Ecto neural progenitor cell (in vitro differentiated cells): Measurements from ENCODE around the gene SLC7A8.
"Not testable (repeated sequence)": the region's sequence is repeated elsewhere in the genome, so short reads cannot be mapped to it uniquely, and the experiment has no call there.

Experiments used
- DNase-seq: peaks from one replicate; pipeline ENCODE4 v3.0.0-alpha.2; 2018; ENCODE audit warnings: low spot score

Gene SLC7A8

DNA sequence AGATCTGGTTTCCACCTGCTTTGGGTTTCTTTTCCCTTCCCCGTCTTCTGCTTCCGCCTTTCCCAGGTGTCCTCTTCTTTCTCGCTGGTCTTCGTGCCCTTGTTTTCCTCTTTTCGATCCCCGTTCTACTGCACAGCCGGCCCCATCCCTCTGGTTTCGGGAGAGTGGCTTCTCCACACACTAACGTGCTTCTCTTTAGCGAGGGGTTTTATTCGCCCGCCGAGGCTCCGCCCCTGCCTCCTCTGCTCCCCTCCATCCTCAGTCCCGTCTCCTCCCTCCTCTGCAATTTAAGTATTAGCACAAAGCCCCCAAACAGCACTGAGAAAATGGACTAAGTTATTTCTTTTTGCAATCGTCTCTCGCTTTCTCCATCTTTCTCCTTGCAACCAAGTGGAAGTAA lies at the start of gene SLC7A8:
TSS of gene SLC7A8 (minus strand) at position 182 of the 400 bp plus-strand sequence. CDS start 746 bp downstream, outside the sequence.
- peak; percentile 74 for DNase-seq

GRCh38 chr14:23232241-23232808 lies 48.9 kb upstream of the SLC7A8 start:
- DNase-seq = not testable (repeated sequence)

- no peak for DNase-seq
Observed at GRCh38 chr14:23228812-23229211, 45.4 kb upstream of the SLC7A8 start.

DNA sequence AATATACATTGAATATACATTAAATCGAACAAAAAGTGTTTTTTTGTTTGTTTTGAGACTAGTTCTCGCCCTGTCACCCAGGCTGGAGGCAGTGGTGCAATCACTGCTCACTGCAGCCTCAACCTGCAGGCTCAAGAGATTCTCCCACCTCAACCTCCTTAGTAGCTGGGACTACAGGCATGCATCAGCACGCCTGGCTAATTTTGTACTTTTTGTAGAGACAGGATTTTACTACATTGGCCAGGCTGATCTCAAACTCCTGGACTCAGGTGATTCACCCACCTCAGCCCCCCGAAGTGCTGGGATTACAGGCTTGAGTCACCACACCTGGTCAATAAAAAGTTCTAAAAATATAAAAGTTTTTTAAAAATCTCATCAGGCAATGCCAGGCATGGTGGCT lies 44.1 kb upstream of the SLC7A8 start:
- DNase-seq = no peak

GRCh38 chr14:23224958-23225357 lies 41.5 kb upstream of the SLC7A8 start:
- DNase-seq = not testable (repeated sequence)

DNA sequence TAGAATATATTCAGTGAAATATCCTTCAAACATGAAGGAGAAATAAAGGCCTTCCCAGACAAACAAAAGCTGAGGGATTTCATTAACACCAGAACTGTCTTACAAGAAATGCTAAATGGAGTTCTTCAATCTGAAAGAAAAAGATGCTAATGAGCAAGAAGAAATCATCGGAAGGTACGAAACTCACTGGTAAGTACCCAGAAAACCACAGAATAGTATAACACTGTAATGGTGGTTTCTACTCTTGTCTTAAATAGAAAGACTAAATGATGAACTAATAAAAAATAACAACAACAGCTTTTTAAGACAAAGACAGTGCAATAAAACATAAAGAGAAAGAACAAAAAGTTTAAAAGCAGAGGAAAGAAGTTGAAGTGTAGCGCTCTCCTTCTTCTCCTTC lies 35.6 kb upstream of the SLC7A8 start:
- no peak for DNase-seq

- DNase-seq = no peak
Observed at GRCh38 chr14:23217032-23218020, 33.9 kb upstream of the SLC7A8 start.

GRCh38 chr14:23215421-23215820 lies 32.0 kb upstream of the SLC7A8 start:
- no peak for DNase-seq

DNA sequence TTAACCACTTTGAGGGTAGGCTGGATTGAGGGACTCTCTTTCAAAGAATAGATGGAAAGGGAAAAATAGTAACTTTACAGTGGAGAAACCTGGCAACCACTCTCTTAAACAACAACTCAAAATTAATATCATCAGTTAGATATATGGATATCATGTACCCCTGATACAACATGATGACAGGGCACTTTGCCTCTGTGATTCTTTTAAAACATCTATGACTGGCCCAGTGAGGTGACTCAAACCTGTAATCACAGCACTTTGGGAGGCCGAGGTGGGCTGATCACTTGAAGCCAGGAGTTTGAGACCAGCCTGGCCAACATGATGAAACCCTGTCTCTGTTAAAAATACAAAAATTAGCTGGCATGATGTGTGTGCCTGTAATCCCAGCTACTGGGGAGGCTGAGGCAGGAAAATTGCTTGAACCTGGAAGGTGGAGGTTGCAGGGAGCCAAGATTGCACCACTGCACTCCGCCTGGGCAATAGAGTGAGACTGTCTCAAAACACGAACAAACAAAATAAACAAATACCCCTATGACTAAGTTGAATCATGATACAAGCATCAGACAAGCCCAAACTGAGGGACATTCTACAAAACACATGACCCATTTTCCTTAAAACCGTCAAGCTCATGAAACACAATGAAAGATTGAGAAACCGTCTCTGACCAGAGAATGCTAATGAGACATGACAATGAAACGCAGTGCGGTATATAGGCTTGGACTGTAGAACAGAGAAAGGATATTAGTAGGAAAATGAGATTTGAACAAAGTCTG lies 26.4 kb upstream of the SLC7A8 start:
- DNase-seq = no peak

DNA sequence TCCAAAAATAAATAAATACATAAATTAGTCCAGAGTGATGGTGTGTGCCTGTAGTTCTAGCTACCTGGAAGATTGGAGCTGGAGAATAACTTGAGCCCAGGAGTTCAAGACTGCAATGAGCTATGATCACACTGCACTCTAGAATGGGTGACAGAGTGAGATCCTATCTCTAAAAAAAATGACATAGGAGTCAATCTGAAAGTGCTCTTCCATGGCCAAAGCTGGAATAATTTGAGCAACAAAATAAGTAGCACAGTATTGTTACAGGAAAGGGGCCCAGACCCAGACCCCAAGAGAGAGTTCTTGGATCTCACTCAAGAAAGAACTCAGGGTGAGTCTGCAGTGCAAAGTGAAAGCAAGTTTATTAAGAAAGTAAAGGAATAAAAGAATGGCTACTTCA lies 24.9 kb upstream of the SLC7A8 start:
- no peak for DNase-seq

DNA sequence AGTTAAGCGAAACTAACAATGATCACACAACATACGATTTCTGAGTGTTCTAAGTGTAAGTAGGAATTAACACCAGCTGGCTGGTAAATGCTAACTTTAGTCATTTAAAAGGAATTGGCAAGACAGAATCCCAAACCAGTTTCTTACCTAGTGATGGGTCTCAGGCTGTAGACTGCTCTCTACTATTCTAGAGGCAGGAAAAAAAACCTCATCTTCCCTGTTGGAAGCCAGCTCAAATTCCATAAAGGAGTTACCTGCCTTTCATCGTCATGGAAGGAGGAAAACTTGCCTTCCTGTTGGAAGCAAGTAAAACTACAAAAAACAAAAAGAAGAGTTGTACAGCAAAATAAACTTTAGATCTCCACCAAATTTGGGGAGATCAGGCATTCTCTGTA lies 23.7 kb upstream of the SLC7A8 start:
- DNase-seq = no peak

DNA sequence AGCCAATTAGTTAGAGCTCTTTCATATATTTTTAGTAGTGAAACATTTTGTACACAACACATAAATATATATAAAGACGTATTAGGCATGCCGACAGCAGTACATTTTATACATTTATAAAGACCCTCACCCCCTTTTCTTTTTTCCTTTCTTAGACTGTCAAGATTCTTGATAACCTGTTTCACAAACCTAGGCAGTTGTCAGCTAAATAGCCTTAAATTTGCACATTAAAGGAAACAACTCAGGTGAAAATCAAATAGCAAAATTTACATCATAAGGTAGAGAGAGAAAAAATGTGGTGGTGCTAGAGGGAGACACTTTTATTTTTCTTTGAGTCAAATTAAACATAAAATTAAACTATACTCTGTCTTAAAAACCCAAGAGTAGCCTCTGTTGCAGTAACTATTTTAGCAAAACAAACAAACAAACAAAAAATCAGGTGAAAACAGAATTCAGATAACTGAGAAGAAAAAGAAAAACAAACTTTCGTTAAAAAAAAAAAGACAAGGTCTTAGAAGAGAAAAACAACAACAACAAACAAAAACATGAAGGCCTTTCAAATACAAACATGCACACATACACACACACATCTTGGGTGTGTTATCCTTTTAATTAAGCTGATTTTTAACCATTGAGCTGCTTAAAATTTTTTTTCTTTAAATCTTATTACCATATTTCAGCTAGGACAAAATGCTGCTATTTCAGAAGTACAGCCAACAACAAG lies 23.1 kb upstream of the SLC7A8 start:
- no peak for DNase-seq

- DNase-seq = no peak
Observed at GRCh38 chr14:23202001-23202400, 18.5 kb upstream of the SLC7A8 start.

DNA sequence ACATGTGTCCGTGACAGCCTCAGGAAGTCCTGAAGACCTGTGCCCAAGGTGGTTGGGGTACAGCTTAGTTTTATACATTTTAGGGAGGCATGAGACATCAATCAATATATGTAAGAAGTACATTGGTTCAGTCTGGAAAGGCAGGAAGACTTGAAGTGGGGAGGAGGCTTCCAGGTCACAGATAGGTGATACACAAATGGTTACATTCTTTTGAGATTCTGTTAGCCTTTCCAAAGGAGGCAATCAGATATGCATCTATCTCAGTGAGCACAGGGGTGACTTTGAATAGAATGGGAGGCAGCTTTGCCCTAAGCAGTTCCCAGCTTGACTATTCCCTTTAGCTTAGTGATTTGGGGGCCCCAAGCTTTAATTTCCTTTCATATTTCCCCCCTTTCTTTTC lies 15.7 kb upstream of the SLC7A8 start:
- DNase-seq = not testable (repeated sequence)

DNA sequence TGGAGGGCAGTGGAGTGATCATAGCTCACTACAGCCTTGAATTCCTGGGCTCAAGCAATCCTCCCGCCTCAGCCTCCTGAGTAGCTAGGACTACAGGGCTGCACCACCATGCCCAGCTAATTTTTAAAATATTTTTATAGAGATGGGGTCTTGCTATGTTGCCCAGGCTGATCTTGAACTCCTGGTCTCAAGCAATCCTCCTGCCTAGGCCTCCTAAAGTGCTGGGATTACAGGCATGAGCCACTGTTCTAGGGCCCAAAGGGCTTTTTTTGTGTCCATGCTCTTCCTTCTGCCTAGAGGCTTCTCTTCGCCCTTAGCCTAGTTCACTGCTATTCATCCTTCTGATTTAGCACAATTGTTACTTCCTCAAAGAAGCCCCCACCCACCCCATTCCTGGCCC lies 13.0 kb upstream of the SLC7A8 start:
- not testable (repeated sequence) for DNase-seq

GRCh38 chr14:23195552-23196101 lies 12.2 kb upstream of the SLC7A8 start:
- no peak for DNase-seq

DNA sequence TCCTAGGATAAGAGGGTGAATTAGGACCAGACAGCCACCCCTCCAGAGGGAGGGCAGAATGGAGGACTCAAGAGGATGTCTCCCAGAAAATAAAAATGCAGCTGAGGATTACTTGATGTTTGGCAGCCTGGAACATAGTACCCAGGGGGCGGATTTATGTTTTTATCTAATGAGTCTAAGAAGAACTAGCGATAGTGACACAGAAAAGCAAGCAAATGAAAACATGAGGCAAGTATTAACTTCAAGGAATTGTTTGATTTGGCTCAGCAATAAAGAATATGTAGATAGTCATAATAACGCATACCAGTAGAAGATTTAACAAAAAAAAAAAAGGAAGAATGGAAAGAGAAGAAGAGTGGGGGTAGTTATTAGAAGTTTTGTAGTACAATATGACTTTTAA lies 10.0 kb upstream of the SLC7A8 start:
- no peak for DNase-seq

- DNase-seq = no peak
Observed at GRCh38 chr14:23187925-23188324, 4.5 kb upstream of the SLC7A8 start.

GRCh38 chr14:23186913-23187654 lies 3.6 kb upstream of the SLC7A8 start:
- no peak for DNase-seq

GRCh38 chr14:23185063-23185462 lies 1.6 kb upstream of the SLC7A8 start:
- DNase-seq = no peak

GRCh38 chr14:23183158-23183470 lies 346 bp downstream of the SLC7A8 start:
- no peak for DNase-seq
